Liver (tissue), 3 donors: Measurements from ENCODE around the gene ATP2C1.

Experiments used
- ATF3 ChIP-seq: IDR thresholded peaks from 2 replicates; pipeline ENCODE4 v1.6.1; 2016; ENCODE audit warnings: antibody characterized with exemption
- EGR1 ChIP-seq, 2 donors: IDR thresholded peaks; 2 replicates each; pipeline ENCODE4 v1.6.1; 2016 to 2018; ENCODE audit warnings: antibody characterized with exemption in 2 of 2, low read depth in 2 of 2
- GABPA ChIP-seq, 2 donors: IDR thresholded peaks in 1 of 2; conservative IDR thresholded peaks in 1 of 2; 2 replicates each; pipeline ENCODE4 v1.6.1; 2016; ENCODE audit warnings: antibody characterized with exemption in 2 of 2, mild to moderate bottlenecking in 1 of 2, moderate library complexity in 1 of 2
- MAX ChIP-seq: IDR thresholded peaks from 2 replicates; pipeline ENCODE4 v1.6.1; 2016; ENCODE audit warnings: antibody characterized with exemption
- RAD21 ChIP-seq, 2 donors: IDR thresholded peaks; 2 replicates each; pipeline ENCODE4 v1.6.1; 2016; ENCODE audit warnings: antibody characterized with exemption in 2 of 2, mild to moderate bottlenecking in 2 of 2
- REST ChIP-seq: IDR thresholded peaks from 2 replicates; pipeline ENCODE4 v1.6.1; 2016; ENCODE audit warnings: antibody characterized with exemption, mild to moderate bottlenecking
- TAF1 ChIP-seq: conservative IDR thresholded peaks from 2 replicates; pipeline ENCODE4 v1.6.1; 2016; ENCODE audit warnings: antibody characterized with exemption, mild to moderate bottlenecking
- YY1 ChIP-seq: IDR thresholded peaks from 2 replicates; pipeline ENCODE4 v1.6.1; 2016; ENCODE audit warnings: antibody characterized with exemption, mild to moderate bottlenecking
- TF ChIP-seq, protein P1 (sequence below): fragments of 150-350 bp; IDR thresholded peaks from 2 replicates; pipeline ENCODE4 v1.5.1; 2017; ENCODE audit warnings: improper control_type of control experiment, low read depth, low read length; ENCODE audit not compliant: missing input control
- donor health status: healthy.
- donor health status: healthy.

- TF ChIP-seq MAX (no peak), RAD21 (IDR thresholded peaks at IDR 0.05) (no peak), GABPA (IDR thresholded peaks at IDR 0.05 in 1 of 2, conservative IDR thresholded peaks at IDR 0.05 in 1 of 2) (no peak), TAF1 (no peak), REST (no peak), YY1 (no peak), ATF3 (no peak), EGR1 (IDR thresholded peaks at IDR 0.05; ENCODE audit: low read depth in 2 of 2) (no peak)
- TF ChIP-seq, protein P1, sequence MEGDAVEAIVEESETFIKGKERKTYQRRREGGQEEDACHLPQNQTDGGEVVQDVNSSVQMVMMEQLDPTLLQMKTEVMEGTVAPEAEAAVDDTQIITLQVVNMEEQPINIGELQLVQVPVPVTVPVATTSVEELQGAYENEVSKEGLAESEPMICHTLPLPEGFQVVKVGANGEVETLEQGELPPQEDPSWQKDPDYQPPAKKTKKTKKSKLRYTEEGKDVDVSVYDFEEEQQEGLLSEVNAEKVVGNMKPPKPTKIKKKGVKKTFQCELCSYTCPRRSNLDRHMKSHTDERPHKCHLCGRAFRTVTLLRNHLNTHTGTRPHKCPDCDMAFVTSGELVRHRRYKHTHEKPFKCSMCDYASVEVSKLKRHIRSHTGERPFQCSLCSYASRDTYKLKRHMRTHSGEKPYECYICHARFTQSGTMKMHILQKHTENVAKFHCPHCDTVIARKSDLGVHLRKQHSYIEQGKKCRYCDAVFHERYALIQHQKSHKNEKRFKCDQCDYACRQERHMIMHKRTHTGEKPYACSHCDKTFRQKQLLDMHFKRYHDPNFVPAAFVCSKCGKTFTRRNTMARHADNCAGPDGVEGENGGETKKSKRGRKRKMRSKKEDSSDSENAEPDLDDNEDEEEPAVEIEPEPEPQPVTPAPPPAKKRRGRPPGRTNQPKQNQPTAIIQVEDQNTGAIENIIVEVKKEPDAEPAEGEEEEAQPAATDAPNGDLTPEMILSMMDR = no peak
These were observed 85.2 kb downstream of the ATP2C1 start for GRCh38 chr3:130979117-130979516.
